Peyer's patch (tissue), 4 donors: ENCODE results near the gene MSI2. TPM values are rescaled to one million over a fixed set of nuclear protein-coding genes. Genes with fewer than 3 reads are reported as not detected.

ENCODE experiments used
- DNase-seq, 3 donors: peaks; one replicate each; pipeline ENCODE4 v3.0.0-alpha.2; 2017 to 2019
- H3K27ac ChIP-seq, 4 donors: fragments of 200-600 bp; sonication (generic); one replicate each; pipeline ENCODE4 v1.5.1; 2016 to 2019
- H3K27me3 ChIP-seq, 2 donors: fragments of 200-600 bp; sonication (generic); one replicate each; pipeline ENCODE4 v1.5.1; 2019
- H3K36me3 ChIP-seq, 3 donors: fragments of 200-600 bp; sonication (generic); one replicate each; pipeline ENCODE4 v1.5.1; 2016 to 2019
- H3K4me1 ChIP-seq, 4 donors: fragments of 200-600 bp; sonication (generic); one replicate each; pipeline ENCODE4 v1.5.1; 2016 to 2019
- H3K4me3 ChIP-seq, 4 donors: fragments of 200-600 bp; sonication (generic); 1 replicate in 3 of 4; 2 replicates in 1 of 4; pipeline ENCODE4 v1.5.1; 2016 to 2019; ENCODE audit warnings: mild to moderate bottlenecking in 1 of 4
- H3K9me3 ChIP-seq, 4 donors: fragments of 200-600 bp; sonication (generic); one replicate each; pipeline ENCODE4 v1.5.1; 2016 to 2019; ENCODE audit warnings: mild to moderate bottlenecking in 1 of 4
- POLR2A ChIP-seq, 2 donors: fragments of 450-650 bp; IDR thresholded peaks; one replicate each; pipeline ENCODE4 v1.5.1; 2017; ENCODE audit warnings: antibody characterized with exemption in 2 of 2, mild to moderate bottlenecking in 2 of 2, moderate library complexity in 2 of 2
- total RNA-seq, 4 donors: library from RNA; depleted of rRNA; stranded (reverse); fragments of >200 nt; gene quantifications; one replicate each; pipeline ENCODE4 v1.1.0, GENCODE V29; 2016
- TF ChIP-seq, protein P1 (sequence below), 6 experiments: fragments of 450-650 bp in 4 of 6; fragments of 200-600 bp in 2 of 6; sonication (generic) in 1 of 6; IDR thresholded peaks; one replicate each; pipeline ENCODE4 v1.5.1; 2017 to 2019; ENCODE audit warnings: antibody characterized with exemption in 6 of 6, mild to moderate bottlenecking in 3 of 6, moderate library complexity in 1 of 6

Gene MSI2
- total RNA-seq, 4 donors from 2014 or later: 25.9 to 39.0 (median 29.2) TPM

DNA sequence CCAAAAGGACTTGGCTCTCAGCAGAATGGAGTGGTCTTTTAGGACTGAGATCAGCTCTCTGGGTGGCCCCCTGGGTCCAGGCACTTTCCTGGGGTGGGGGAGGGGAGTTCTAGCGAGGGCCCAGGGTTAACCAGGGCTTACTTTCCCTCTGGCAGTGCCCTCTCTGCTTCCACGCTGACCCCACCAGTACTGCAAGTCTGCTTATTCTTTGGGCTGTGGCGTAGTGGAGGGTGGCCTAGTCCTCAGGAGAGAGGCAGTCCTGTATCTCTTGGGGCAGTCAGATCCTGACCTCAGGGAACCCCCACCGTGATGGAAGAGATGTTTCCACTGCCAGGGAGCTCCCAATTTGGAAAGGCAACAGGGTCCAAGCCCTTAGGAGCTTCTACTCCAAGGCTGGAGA is 409.4 kb downstream of the MSI2 start:
- no peaks in the 10 kb centered on the region for H3K36me3 ChIP-seq
- no peaks in the 10 kb centered on the region for H3K9me3 ChIP-seq
- TF ChIP-seq, protein P1, sequence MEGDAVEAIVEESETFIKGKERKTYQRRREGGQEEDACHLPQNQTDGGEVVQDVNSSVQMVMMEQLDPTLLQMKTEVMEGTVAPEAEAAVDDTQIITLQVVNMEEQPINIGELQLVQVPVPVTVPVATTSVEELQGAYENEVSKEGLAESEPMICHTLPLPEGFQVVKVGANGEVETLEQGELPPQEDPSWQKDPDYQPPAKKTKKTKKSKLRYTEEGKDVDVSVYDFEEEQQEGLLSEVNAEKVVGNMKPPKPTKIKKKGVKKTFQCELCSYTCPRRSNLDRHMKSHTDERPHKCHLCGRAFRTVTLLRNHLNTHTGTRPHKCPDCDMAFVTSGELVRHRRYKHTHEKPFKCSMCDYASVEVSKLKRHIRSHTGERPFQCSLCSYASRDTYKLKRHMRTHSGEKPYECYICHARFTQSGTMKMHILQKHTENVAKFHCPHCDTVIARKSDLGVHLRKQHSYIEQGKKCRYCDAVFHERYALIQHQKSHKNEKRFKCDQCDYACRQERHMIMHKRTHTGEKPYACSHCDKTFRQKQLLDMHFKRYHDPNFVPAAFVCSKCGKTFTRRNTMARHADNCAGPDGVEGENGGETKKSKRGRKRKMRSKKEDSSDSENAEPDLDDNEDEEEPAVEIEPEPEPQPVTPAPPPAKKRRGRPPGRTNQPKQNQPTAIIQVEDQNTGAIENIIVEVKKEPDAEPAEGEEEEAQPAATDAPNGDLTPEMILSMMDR (IDR thresholded peaks at IDR 0.05): no peak
- no peak for TF ChIP-seq POLR2A (IDR thresholded peaks at IDR 0.05)
- no peak overlapping the region for H3K4me3 ChIP-seq
- peak overlapping the region in 2 of 4 donors; percentile 18 to 52 for H3K27ac ChIP-seq
- no peaks in the 10 kb centered on the region for H3K4me1 ChIP-seq
- H3K27me3 ChIP-seq: no peaks in the 10 kb centered on the region
- DNase-seq: no peak

DNA sequence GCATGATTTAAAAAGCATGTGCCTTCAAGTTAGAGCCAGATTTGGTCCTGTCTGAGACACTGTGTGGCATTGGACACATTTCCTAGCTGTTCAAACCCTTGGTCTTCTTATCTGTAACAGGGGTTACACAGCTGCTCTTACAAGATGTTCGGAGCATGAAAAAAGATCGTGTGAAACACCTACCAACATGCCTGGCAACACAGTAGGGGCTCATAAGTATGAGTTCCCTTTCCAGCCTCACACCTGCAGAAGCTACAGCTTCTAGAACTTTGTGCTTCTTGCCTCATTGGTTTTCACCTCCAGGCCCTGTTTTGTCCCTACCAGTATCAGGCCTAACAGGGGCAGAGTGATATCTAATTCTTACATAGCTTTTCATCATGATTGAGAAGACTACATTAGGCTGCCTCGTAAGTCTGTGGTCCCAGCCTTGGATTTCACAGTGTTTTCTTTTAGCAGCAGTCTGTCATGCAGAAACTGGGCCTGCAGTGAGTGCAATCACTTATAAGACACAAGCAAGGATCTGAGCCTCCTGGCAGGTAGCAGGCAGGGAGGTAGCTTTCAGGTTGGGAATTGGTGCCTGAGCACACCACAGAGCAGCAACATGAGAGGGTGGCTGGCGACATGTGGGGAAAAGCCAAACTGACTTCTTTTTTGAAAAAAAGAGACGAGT is 410.0 kb downstream of the MSI2 start:
- H3K36me3 ChIP-seq: no peaks in the 10 kb centered on the region
- peak overlapping the region in 1 of 4 donors; percentile 52 for H3K27ac ChIP-seq
- DNase-seq: peak in 1 of 3 donors; percentile 36
- no peak overlapping the region for H3K4me3 ChIP-seq
- no peaks in the 10 kb centered on the region for H3K27me3 ChIP-seq
- no peaks in the 10 kb centered on the region for H3K9me3 ChIP-seq
- TF ChIP-seq, protein P1 (IDR thresholded peaks at IDR 0.05): no peak
- no peak for TF ChIP-seq POLR2A (IDR thresholded peaks at IDR 0.05)
- no peaks in the 10 kb centered on the region for H3K4me1 ChIP-seq

DNA sequence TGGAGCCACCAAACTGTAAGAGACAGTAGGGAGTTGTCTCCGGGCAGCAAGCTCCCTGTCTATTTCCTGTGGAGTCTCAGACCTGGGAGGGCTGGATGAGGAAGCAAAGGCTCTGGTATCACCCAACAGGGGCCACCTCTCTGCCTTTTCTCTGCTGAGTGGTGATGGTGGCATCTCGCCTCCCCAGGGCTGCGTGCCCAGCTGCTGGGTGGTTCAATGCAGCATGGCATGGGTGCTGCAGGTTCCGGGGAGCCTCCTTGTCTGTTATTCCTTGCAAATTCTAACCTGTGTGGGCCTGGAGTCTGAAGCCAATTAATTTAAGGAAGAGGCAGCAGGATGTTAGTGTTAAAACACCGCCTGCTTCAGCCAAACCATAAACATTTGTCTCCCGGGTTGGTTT is 410.6 kb downstream of the MSI2 start:
- DNase-seq: no peak
- Histone ChIP-seq H3K27me3 (no peaks in the 10 kb centered on the region), H3K9me3 (no peaks in the 10 kb centered on the region), H3K36me3 (no peaks in the 10 kb centered on the region), H3K4me3 (no peak overlapping the region), H3K27ac (peak overlapping the region in 1 of 4 donors; percentile 52), H3K4me1 (peaks cover 0 to under 1% (median 0%) of the 10 kb centered on the region in 4 donors)
- no peak for TF ChIP-seq POLR2A (IDR thresholded peaks at IDR 0.05)
- TF ChIP-seq, protein P1 (IDR thresholded peaks at IDR 0.05): no peak

DNA sequence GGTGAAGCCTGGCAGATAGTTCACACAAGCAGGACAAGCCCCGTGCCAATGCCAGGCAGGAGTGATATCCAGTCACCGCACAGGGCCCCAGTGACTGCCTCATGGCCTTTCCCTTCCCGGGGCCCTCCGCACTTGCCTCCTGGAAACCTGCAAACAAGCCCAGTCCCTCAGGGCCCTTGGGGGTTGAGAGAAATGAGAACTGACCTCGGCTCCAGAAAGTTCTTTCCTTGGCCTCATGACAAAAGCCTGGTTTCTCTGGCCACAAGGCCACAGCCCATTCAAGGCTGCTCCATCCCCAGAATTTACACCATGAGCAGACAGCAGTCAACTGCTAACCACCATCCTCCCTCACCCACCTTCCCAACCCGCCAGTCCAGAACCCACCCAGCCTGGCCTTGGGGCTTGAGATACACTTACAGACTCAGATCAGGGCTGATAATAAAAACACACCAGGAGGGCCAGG is 411.2 kb downstream of the MSI2 start:
- no peak for DNase-seq

DNA sequence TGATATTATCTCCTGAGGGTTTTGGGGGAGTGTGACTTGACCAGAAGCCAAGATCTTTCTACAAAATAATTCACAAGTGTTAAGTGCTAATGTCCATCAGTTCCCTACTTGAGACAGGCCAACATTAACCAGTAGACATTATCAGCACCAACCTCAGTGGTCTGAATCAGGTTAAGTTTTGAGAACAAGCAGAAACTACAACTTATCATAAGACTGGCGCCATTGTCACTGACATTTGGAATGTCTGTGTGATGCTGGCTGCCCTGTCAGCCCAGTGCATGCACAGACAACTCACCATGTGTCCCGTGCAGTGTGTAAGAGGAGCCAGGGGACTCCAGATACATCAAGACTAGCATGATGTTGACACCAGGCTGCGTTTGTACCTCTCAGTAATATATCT is 412.0 kb downstream of the MSI2 start:
- Histone ChIP-seq H3K36me3 (no peaks in the 10 kb centered on the region), H3K9me3 (no peaks in the 10 kb centered on the region), H3K4me1 (peaks cover 0 to 3% (median 0%) of the 10 kb centered on the region in 4 donors), H3K4me3 (no peak overlapping the region), H3K27me3 (no peaks in the 10 kb centered on the region), H3K27ac (no peak overlapping the region)
- DNase-seq: no peak
- TF ChIP-seq POLR2A (IDR thresholded peaks at IDR 0.05): no peak
- TF ChIP-seq, protein P1 (IDR thresholded peaks at IDR 0.05): no peak

More for the DNA sequence above, 411.2 kb downstream of the MSI2 start:
- TF ChIP-seq, protein P1 (IDR thresholded peaks at IDR 0.05): no peak
- TF ChIP-seq POLR2A (IDR thresholded peaks at IDR 0.05): no peak
- Histone ChIP-seq H3K4me3 (no peak overlapping the region), H3K27ac (no peak overlapping the region), H3K36me3 (no peaks in the 10 kb centered on the region), H3K9me3 (no peaks in the 10 kb centered on the region), H3K4me1 (peaks cover 0 to 3% (median 0%) of the 10 kb centered on the region in 4 donors), H3K27me3 (no peaks in the 10 kb centered on the region)
